Measurements from ENCODE around the gene HDAC9. TPM values are rescaled to one million over a fixed set of nuclear protein-coding genes. Genes with fewer than 3 reads are reported as not detected.

Gene HDAC9
- polyA plus RNA-seq, 1 experiment, result 2.1 TPM

DNA sequence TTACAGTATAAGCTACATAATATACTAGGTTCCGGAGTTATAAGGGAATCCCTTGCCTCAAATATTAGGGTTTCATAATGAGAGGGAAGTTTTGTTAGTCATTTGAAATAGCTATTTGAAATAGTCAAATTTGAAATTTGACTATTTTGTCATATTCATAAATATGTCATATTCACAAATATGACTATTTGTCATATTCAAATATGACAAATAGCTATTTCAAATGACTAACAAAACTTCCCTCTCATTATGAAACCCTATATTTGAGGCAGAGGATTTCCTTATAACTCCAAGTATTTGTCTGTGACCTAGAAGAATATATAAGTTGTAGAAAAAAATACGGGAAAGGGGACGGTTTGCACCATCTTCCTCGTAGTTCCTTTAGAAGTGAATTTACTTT, 76.6 kb downstream of the HDAC9 start:
- TF ChIP-seq, protein P1, sequence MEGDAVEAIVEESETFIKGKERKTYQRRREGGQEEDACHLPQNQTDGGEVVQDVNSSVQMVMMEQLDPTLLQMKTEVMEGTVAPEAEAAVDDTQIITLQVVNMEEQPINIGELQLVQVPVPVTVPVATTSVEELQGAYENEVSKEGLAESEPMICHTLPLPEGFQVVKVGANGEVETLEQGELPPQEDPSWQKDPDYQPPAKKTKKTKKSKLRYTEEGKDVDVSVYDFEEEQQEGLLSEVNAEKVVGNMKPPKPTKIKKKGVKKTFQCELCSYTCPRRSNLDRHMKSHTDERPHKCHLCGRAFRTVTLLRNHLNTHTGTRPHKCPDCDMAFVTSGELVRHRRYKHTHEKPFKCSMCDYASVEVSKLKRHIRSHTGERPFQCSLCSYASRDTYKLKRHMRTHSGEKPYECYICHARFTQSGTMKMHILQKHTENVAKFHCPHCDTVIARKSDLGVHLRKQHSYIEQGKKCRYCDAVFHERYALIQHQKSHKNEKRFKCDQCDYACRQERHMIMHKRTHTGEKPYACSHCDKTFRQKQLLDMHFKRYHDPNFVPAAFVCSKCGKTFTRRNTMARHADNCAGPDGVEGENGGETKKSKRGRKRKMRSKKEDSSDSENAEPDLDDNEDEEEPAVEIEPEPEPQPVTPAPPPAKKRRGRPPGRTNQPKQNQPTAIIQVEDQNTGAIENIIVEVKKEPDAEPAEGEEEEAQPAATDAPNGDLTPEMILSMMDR (IDR thresholded peaks at IDR 0.05; ENCODE audit: low read depth, low read length), result no peak
- Histone ChIP-seq H3K4me3 (ENCODE audit: low read depth, low read length) (no peak overlapping the region), H3K9me3 (ENCODE audit: control insufficient read depth, insufficient read depth, low read length) (peaks cover 6% of the 10 kb centered on the region; the same call in 1 of the 2 replicates), H3K27ac (ENCODE audit: low read depth, low read length) (no peak overlapping the region), H3K27me3 (ENCODE audit: control insufficient read depth, insufficient read depth, low read length) (no peaks in the 10 kb centered on the region)
- POLR2A ChIA-PET, result no interaction called here
- no peak for DNase-seq (ENCODE audit: low read depth, low spot score)
- CTCF ChIA-PET, result interaction anchor here (0.6 to 11.4 kb wide), 10 partner anchors 8 to 1137 kb away, joined by 3 to 237 read pairs (median 4); no protein-coding TSS in a partner anchor

DNA sequence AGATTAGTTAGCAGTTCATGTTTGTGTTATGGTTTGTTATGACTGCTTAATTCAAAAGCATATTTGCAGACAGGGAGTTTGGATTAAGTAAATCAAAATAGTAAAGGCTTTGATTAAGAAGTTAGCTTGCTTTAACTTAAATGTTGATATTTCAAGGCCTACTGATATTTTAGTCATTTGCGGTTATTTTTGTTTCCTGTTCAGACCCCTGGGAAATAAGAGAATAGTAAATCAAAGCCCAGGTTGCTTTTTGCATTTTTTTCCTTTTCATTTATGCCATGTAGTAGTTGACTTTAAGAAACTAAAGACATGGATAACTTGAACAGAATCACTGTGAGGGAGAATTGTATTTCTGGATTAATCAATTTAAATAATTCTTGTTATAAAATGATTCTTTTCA, 77.3 kb downstream of the HDAC9 start:
- no peak overlapping the region for H3K4me3 ChIP-seq (ENCODE audit: low read depth, low read length)
- no peak overlapping the region for H3K27ac ChIP-seq (ENCODE audit: low read depth, low read length)
- no peak for DNase-seq (ENCODE audit: low read depth, low spot score)
- no peaks in the 10 kb centered on the region for H3K27me3 ChIP-seq (ENCODE audit: control insufficient read depth, insufficient read depth, low read length)
- CTCF ChIA-PET, result interaction anchor here (0.6 to 11.4 kb wide), 5 partner anchors 18 to 707 kb away, joined by 3 to 237 read pairs (median 16); no protein-coding TSS in a partner anchor
- H3K9me3 ChIP-seq (ENCODE audit: control insufficient read depth, insufficient read depth, low read length), result peaks cover 6% of the 10 kb centered on the region; the same call in 1 of the 2 replicates
- POLR2A ChIA-PET, result no interaction called here
- TF ChIP-seq, protein P1 (IDR thresholded peaks at IDR 0.05; ENCODE audit: low read depth, low read length), result no peak

DNA sequence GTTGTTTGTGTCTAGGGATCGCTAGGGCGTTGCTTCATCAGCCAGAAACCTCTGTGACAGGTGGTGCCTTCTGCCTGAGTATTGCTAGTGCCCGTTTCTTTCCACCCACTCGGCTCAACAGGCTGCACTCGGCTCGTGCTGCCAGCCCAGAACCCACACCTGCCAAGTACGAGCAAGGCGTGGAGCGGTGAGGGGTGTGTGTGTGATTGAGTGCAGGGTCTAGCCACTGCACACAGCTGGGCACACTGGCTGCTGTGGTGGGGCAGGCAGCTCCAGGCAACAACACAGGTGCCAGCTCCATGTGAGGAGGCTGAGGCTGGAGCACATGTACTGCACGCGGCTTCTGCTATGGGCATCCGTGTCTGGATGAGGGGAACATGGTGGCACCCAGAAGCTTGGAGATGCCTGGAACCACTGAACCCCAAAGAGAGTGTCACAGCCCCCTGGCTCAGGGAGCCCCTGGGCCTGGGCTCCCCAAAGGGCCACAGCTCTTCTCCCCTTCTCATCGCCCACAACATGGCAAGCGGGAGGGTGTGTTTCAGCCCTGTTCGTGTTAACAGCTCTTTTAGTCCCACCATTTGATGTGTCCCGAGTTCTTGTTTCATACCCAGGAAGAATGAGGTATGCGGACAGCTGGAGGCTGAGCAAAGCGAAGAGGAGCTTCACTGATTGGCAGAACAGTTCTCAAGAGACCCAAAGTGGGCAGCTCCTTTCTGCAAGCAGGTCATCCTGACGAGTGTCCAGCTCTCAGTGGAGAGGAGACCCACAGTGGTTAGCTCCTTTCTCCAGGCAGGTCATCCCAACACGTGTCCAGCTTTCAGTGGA, 78.1 kb downstream of the HDAC9 start:
- no peak for DNase-seq (ENCODE audit: low read depth, low spot score)
- ChIA-PET CTCF (interaction anchor here (0.6 to 11.4 kb wide), 6 partner anchors 17 to 867 kb away, joined by 3 to 237 read pairs (median 10); no protein-coding TSS in a partner anchor), POLR2A (no interaction called here)
- Histone ChIP-seq H3K27me3 (ENCODE audit: control insufficient read depth, insufficient read depth, low read length) (no peaks in the 10 kb centered on the region), H3K9me3 (ENCODE audit: control insufficient read depth, insufficient read depth, low read length) (peaks cover 6% of the 10 kb centered on the region; the same call in 1 of the 2 replicates), H3K27ac (ENCODE audit: low read depth, low read length) (no peak overlapping the region), H3K4me3 (ENCODE audit: low read depth, low read length) (no peak overlapping the region)
- TF ChIP-seq, protein P1 (IDR thresholded peaks at IDR 0.05; ENCODE audit: low read depth, low read length), result no peak

DNA sequence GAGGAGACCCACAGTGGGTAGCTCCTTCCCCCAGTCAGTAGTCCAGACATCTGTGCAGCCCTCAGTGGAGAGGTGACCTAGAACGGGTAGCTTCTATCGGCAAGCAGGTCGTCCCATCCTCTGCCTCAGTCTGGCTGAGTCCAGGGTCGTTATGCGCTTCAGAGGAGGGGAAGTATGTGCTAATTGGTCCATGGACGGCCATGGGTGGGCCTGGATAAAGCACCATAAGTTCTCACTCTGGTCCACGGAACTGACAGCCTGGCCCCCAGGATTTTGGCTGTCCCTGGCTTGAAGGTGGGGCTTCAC, 78.6 kb downstream of the HDAC9 start:
- CTCF ChIA-PET, result interaction anchor here (0.9 to 11.4 kb wide), 4 partner anchors 16 to 868 kb away, joined by 3 to 237 read pairs (median 42); no protein-coding TSS in a partner anchor
- TF ChIP-seq, protein P1 (IDR thresholded peaks at IDR 0.05; ENCODE audit: low read depth, low read length), result no peak
- H3K27me3 ChIP-seq (ENCODE audit: control insufficient read depth, insufficient read depth, low read length), result no peaks in the 10 kb centered on the region
- H3K9me3 ChIP-seq (ENCODE audit: control insufficient read depth, insufficient read depth, low read length), result peaks cover 6% of the 10 kb centered on the region; the same call in 1 of the 2 replicates
- H3K4me3 ChIP-seq (ENCODE audit: low read depth, low read length), result no peak overlapping the region
- no peak for DNase-seq (ENCODE audit: low read depth, low spot score)
- H3K27ac ChIP-seq (ENCODE audit: low read depth, low read length), result no peak overlapping the region
- POLR2A ChIA-PET, result no interaction called here

DNA sequence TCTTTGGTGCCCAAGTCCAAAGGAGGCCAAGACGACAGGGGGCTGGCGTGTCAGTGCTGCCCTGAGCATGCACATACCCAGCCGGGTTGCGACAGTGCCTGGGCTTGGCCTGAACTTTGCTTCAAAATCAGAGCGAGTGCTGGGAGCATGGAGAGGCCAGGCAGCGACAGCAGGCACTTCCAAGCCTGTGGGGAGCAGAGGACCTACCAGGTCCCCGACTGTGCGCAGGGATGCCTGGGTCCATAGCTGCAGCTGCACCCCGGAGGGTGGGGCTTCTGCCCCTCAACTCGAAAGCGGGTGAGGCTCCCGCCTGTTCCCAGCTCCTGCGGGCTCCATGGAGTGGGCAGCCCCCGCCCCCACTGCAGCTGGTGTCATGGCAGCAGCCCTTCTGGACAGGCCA, 79.1 kb downstream of the HDAC9 start:
- H3K27ac ChIP-seq (ENCODE audit: low read depth, low read length), result no peak overlapping the region
- CTCF ChIA-PET, result interaction anchor here (1.1 to 11.4 kb wide), 3 partner anchors 16 to 223 kb away, joined by 3 to 237 read pairs (median 16); no protein-coding TSS in a partner anchor
- no peaks in the 10 kb centered on the region for H3K27me3 ChIP-seq (ENCODE audit: control insufficient read depth, insufficient read depth, low read length)
- peaks cover 6% of the 10 kb centered on the region; the same call in 1 of the 2 replicates for H3K9me3 ChIP-seq (ENCODE audit: control insufficient read depth, insufficient read depth, low read length)
- no peak overlapping the region for H3K4me3 ChIP-seq (ENCODE audit: low read depth, low read length)
- POLR2A ChIA-PET, result no interaction called here
- DNase-seq (ENCODE audit: low read depth, low spot score), result no peak
- TF ChIP-seq, protein P1 (IDR thresholded peaks at IDR 0.05; ENCODE audit: low read depth, low read length), result no peak

Measured in AG04450 (cell line).